ENCODE measurements around the gene CENPM.

DNA sequence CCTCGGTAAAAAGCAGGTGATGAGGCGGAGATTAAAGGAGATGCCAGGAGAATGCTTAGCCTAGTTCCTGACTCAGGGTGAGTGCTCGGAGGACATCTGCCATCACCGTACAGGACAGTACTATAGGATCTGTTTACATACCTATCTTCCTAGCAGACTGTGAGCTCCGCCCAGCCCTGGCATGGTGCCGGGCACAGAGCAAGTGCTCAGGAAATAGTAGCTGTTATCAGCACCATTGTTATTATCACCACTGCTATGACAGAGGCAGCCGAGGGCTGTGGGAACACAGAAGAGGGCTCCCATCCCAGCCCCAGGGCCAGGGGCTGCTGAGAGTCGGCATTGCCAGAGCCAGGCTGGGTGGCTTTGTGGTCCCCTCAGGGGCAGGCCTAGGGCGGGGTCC is 21.6 kb upstream of the CENPM start:
- TF ChIP-seq, protein P1, sequence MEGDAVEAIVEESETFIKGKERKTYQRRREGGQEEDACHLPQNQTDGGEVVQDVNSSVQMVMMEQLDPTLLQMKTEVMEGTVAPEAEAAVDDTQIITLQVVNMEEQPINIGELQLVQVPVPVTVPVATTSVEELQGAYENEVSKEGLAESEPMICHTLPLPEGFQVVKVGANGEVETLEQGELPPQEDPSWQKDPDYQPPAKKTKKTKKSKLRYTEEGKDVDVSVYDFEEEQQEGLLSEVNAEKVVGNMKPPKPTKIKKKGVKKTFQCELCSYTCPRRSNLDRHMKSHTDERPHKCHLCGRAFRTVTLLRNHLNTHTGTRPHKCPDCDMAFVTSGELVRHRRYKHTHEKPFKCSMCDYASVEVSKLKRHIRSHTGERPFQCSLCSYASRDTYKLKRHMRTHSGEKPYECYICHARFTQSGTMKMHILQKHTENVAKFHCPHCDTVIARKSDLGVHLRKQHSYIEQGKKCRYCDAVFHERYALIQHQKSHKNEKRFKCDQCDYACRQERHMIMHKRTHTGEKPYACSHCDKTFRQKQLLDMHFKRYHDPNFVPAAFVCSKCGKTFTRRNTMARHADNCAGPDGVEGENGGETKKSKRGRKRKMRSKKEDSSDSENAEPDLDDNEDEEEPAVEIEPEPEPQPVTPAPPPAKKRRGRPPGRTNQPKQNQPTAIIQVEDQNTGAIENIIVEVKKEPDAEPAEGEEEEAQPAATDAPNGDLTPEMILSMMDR (IDR thresholded peaks at IDR 0.05 in 2 of 3, conservative IDR thresholded peaks at IDR 0.05 in 1 of 3; ENCODE audit: control insufficient read depth in 2 of 3, extremely low read depth in 1 of 3, insufficient read depth in 1 of 3, low read depth in 3 of 3, low read length in 3 of 3): no peak
- TF ChIP-seq, protein P2, sequence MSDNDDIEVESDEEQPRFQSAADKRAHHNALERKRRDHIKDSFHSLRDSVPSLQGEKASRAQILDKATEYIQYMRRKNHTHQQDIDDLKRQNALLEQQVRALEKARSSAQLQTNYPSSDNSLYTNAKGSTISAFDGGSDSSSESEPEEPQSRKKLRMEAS (IDR thresholded peaks at IDR 0.05; ENCODE audit: low read depth, low read length): no peak
- no peak for TF ChIP-seq SPI1 (IDR thresholded peaks at IDR 0.05; ENCODE audit: borderline replicate concordance, insufficient read depth, low read depth, low read length)
- TF ChIP-seq, protein P3, sequence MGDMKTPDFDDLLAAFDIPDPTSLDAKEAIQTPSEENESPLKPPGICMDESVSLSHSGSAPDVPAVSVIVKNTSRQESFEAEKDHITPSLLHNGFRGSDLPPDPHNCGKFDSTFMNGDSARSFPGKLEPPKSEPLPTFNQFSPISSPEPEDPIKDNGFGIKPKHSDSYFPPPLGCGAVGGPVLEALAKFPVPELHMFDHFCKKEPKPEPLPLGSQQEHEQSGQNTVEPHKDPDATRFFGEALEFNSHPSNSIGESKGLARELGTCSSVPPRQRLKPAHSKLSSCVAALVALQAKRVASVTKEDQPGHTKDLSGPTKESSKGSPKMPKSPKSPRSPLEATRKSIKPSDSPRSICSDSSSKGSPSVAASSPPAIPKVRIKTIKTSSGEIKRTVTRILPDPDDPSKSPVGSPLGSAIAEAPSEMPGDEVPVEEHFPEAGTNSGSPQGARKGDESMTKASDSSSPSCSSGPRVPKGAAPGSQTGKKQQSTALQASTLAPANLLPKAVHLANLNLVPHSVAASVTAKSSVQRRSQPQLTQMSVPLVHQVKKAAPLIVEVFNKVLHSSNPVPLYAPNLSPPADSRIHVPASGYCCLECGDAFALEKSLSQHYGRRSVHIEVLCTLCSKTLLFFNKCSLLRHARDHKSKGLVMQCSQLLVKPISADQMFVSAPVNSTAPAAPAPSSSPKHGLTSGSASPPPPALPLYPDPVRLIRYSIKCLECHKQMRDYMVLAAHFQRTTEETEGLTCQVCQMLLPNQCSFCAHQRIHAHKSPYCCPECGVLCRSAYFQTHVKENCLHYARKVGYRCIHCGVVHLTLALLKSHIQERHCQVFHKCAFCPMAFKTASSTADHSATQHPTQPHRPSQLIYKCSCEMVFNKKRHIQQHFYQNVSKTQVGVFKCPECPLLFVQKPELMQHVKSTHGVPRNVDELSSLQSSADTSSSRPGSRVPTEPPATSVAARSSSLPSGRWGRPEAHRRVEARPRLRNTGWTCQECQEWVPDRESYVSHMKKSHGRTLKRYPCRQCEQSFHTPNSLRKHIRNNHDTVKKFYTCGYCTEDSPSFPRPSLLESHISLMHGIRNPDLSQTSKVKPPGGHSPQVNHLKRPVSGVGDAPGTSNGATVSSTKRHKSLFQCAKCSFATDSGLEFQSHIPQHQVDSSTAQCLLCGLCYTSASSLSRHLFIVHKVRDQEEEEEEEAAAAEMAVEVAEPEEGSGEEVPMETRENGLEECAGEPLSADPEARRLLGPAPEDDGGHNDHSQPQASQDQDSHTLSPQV (IDR thresholded peaks at IDR 0.05): no peak
- TF ChIP-seq, protein P4, sequence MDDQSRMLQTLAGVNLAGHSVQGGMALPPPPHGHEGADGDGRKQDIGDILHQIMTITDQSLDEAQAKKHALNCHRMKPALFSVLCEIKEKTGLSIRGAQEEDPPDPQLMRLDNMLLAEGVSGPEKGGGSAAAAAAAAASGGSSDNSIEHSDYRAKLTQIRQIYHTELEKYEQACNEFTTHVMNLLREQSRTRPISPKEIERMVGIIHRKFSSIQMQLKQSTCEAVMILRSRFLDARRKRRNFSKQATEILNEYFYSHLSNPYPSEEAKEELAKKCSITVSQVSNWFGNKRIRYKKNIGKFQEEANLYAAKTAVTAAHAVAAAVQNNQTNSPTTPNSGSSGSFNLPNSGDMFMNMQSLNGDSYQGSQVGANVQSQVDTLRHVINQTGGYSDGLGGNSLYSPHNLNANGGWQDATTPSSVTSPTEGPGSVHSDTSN (IDR thresholded peaks at IDR 0.05; ENCODE audit: insufficient replicate concordance, low read depth, low read length): no peak

All from GM12878 (cell line).